ENCODE data around the gene TGFB3.

GRCh38 chr14:75979648-75980565 lies 1.9 kb downstream of the TGFB3 start:
- no peak for TF ChIP-seq POLR2A (IDR thresholded peaks at IDR 0.05; ENCODE audit: low read depth, low read length)
- TF ChIP-seq TAF1 (IDR thresholded peaks at IDR 0.05; ENCODE audit: borderline replicate concordance, low read depth, low read length), result no peak
- no peak for TF ChIP-seq POLR2AphosphoS5 (IDR thresholded peaks at IDR 0.05; ENCODE audit: low read depth, low read length)
